ENCODE measurements around the gene NUDT21.
"Not testable (repeated sequence)": the region's sequence is repeated elsewhere in the genome, so short reads cannot be mapped to it uniquely, and the experiment has no call there.

Gene NUDT21

DNA sequence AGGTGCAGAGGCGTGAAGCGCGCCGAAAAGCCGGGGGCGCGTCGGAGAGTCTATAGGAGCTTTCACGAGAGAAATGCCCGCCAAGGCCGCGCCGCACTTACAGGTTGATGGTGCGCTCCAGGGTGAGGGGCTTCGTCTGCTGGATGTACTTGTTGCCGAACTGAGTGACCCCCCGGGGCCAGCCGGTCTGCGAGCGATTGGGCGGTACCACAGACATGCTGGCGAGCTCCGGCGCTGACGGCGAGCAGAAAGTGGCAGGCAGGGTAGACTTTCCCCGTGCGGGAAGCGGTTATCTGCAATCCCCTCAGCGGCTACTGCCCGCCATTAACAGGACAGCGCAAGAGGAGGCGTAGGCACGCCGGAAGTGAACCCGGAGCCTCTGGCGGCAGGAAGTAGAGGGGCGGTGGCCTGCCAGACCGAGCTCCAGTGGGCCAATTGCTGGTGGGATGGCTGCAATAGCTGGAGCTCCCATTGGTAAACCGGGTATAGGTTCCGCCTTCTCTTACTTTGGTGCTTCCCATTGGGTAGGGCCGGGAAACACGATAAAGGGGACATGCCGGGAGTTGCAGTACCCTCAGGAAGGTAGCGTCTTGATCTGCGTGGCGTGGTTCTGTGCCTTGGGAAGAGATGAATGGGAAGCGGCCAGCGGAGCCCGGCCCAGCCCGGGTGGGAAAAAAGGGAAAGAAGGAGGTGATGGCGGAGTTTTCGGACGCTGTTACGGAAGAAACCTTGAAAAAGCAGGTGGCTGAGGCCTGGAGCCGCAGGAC, at the start of gene NUDT21, which contains the start of gene OGFOD1:
Gene NUDT21 (minus strand): TSS at position 347 of the 767 bp plus-strand sequence. CDS start 130 bp downstream, at position 217.
Gene OGFOD1 (plus strand): TSS at position 569 of the 767 bp plus-strand sequence. CDS start 59 bp downstream, at position 628.
- DNase-seq (ENCODE audit: low spot score): peak; percentile 99

DNA sequence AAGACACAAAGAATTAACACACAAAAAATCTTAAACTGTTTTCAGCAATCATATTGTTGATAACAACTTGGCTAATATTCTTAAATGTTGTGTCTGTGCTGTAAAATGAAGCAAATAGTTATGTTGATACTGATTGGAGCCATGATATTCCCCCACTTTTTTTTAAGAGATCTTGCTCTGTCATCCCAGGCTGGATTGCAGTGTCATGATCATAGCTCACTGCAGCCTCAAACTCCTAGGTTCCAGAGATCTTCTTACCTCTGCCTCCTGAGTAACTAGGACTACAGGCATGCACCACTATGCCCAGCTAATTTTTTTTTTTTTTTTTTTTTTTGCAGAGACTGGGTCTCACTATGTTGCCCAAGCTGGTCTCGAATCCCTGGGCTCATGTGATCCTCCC, 42.7 kb upstream of the NUDT21 start:
- no peak for DNase-seq (ENCODE audit: low spot score)

DNA sequence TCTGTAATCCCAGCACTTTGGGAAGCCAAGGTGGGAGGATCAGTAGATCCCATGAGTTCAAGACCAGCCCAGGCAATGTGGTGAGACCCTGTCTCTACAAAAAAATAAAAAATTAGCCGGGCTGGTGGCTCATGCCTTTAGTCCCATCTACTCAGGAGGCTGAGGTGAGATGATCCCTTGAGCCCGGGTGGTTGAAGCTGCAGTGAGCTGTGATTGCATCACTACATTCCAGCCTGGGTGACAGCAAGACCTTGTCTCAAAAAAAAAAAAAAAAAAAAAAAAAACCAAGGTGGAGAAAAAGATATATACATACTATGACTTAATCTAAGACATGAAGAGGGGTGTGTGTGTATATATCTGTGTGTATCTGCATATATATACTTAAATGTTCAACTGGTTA, 42.0 kb upstream of the NUDT21 start:
- DNase-seq (ENCODE audit: low spot score): no peak

DNA sequence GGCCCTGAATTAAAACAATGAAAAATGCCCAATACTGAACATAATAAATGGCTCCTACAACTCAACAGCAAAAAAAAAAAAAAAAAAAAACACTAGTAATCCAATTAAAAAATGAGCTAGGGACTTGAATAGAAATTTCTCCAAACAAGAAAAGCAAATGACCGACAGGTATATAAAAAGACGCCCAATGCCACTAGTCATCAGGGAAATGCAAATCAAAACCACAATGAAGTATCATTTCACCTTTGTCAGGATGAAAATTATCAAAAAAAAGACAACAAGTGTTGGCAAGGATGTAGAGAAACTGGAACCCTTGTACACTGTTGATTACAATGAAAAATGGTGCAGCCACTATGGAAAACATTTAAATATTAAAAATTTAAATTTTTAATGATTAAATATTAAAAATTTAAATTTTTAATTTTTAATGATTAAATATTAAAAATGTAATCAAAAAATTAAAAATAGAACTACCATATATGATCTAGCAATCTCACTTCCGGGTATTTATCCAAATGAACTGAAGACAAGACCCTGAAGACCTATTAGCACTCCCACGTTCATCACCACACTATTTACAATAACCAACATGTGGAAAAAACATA, 40.6 kb upstream of the NUDT21 start:
- DNase-seq (ENCODE audit: low spot score): no peak

DNA sequence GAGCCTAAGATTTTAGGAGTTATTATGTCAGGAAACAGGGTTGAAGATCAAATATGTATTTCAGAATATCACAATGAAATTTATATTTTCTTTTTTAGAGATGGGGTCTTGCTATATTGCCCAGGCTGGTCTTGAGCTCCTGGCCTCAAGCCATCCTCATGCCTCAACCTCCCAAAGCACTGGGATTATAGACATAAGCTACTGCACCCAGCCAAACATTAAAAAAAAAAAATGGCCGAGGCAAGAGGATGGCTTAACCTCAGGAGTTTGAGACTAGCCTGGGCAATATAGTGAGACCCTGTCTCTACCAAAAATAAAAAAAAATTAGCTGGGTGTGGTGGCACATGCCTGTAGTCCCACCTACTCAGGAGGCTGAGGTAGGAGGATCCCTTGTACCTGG, 37.7 kb upstream of the NUDT21 start:
- not testable (repeated sequence) for DNase-seq (ENCODE audit: low spot score)

- DNase-seq (ENCODE audit: low spot score): no peak
Observed at GRCh38 chr16:56488035-56488434, 36.9 kb upstream of the NUDT21 start.

- no peak for DNase-seq (ENCODE audit: low spot score)
Observed at GRCh38 chr16:56483394-56483793, 32.3 kb upstream of the NUDT21 start.

GRCh38 chr16:56482683-56483236, 31.6 kb upstream of the NUDT21 start:
- no peak for DNase-seq (ENCODE audit: low spot score)

DNA sequence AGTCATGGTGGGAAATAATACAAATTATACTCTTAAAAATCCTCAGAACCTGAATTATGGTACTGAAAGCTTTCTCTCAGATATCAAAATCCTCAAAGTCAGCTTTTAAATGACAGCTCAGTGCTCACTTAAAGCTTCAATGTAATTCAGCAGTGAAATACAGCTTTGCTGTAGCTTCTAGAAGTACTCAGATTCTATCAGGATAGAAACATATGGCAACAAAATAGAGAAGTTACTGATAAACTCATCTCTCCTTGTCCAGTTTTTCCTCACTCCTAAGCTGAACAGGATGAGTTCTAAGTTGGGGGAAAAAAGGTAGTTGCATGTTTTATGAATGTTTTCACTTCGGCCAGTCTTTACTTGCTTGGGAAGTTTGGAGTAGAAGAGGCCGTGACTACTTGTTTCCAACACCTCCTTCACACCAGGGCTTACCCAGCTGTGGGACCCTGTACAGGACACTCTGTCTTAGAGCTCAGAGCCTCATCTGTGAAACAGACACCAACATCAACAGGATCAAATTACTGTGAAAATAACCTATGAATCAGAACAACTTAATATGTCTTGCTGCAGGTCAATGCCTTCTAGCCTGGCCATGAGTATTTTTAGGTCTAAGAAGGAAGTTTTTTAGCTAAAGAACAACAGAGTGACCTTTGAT, 30.5 kb upstream of the NUDT21 start:
- DNase-seq (ENCODE audit: low spot score): no peak

DNA sequence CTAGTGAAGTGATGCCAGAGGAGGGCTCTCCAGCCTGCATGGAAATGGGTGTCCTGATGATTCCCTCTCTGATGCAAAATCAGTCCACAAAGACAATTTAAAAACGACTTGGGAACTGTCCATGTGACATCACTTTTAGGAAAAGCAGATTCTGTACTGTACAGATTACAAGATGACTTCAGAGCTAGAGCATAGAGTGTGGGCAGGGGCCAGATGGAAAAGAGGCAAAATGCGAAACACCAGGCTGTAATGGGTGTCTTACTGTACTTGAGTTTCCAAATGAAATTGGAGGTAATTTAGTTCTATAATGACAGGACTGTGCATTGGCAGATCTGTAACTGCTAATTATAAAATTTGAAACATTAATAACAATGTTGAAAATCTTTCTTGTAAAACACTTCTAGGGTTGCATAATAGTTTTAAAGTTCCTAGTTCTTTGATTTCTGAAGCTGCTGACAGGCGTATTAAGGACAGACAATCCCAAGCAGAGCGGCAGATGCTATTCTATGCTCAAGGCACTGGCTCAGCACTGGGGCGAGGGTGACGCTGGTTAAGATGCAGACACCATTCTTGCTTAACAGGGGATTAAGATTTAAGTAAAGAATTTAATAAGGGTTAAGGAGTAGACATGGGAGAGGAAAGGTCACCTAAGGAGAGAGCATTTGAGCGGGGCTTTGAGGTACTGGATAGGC, 29.8 kb upstream of the NUDT21 start:
- DNase-seq (ENCODE audit: low spot score): no peak

DNA sequence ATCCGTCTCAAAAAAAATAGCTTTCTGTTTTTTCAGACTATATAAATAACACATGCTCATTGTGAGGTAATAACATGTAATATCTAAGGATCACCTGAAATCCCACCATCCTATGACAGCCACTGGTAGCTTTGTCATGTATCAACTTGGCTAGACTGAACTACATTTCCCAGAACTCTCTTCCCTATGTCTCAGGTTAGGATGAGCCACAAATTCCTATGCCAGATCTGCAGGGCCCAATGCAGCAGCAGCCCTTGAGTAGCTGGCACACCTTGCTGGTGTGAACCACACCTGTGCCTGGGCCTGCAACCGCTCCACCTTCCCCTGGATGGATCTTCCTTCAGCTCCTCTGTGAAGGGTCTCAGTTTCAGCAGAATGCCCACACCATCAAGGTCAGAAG, 28.3 kb upstream of the NUDT21 start:
- no peak for DNase-seq (ENCODE audit: low spot score)

- DNase-seq (ENCODE audit: low spot score): no peak
Observed at GRCh38 chr16:56478281-56479049, 27.3 kb upstream of the NUDT21 start.

GRCh38 chr16:56477096-56477878, 26.2 kb upstream of the NUDT21 start:
- DNase-seq (ENCODE audit: low spot score): peak; percentile 91

DNA sequence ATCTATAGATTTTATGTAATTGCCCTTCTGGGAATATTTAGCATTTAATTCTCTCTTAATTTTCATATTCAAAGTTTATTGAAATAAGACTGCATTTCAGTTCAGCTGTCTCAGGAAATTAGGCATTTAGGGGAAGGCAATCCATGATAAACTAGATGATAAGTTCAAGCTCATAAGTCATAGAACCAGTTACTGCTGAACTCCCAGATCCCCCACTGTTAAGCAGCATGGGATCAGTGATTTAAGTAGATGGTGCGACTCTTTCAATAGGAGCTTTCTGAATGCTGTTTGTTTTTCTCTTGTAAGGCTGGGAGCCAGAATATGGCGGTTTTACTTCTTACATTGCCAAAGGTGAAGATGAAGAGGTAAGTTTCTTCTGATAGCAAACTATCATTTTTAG, 24.1 kb upstream of the NUDT21 start:
- DNase-seq (ENCODE audit: low spot score): no peak

DNA sequence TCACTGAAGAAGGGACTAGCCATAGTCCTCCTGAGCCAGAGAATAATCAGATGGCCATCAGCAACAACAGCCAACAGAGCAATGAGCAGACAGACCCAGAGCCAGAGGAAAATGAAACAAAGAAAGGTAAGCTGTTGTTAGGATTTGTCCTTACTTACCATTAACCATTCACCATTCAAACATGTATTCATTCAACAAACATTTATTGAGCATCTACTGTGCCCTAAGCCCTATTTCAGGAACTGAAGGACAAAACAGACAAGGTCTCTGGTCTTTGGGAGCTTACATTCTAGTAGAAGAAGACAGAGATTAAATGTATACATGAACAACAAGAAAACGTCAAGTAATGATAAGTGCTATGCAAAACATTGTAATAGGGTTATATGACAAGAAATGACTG, 19.5 kb upstream of the NUDT21 start:
- DNase-seq (ENCODE audit: low spot score): no peak

DNA sequence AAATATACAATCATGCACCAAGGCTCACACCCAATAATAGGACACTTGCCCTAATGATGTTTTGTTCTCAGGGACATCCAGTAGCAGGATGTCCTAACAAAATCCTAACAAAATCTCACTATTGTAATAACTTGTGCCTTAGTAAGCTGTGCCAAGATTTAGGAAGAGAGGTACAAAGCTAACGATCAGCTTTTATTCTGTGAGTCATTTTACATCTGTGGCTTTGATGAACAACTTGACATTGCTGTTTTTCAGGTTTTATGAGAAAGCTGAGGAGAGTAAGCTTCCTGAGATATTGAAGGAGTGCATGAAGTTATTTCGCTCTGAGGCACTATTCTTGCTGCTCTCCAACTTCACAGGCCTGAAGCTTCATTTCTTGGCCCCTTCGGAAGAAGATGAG, 19.1 kb upstream of the NUDT21 start:
- no peak for DNase-seq (ENCODE audit: low spot score)

- no peak for DNase-seq (ENCODE audit: low spot score)
Observed at GRCh38 chr16:56469748-56470147, 18.6 kb upstream of the NUDT21 start.

DNA sequence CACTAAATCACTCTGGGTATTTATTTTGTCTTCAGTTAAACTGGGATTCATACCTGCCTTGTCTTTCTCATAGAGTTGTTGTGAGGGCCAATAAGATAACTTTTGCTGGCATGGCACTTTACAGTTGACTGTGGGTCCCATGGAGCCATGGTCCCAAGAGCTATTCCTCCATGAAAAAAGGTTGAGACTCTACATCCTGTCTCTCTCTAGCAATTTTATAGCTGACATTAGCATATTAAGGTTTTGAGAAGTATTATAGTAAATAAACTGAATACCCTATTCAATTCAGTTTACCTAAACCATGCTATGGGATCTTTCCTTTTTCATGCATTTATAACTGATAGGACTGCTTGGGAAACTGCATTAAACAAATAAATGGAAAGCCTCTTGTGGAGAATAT, 17.7 kb upstream of the NUDT21 start:
- DNase-seq (ENCODE audit: low spot score): no peak

GRCh38 chr16:56466344-56466743, 15.2 kb upstream of the NUDT21 start:
- DNase-seq (ENCODE audit: low spot score): no peak

DNA sequence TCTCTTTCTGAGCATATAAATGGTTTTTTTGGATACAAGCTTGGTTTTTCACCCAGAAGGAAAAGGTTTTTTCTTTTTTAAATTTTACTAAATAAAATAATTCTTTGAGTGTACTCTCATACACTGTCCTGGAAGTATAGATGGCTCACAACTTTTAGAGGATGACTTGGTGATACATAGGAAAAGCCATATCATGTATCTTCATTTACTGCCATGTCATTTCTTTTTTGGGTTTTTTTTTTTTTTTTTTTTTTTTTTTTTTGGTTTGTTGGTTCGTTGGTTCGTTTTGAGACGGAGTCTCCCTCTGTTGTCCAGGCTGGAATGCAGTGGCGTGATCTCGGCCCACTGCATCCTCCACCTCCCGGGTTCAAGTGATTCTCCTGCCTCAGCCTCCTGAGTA, 12.0 kb upstream of the NUDT21 start:
- no peak for DNase-seq (ENCODE audit: low spot score)

All from AG20443 (cell line).